Measurements from ENCODE around the gene KNL1.
"Not testable (repeated sequence)": the region's sequence is repeated elsewhere in the genome, so short reads cannot be mapped to it uniquely, and the experiment has no call there.

Gene KNL1, protein sequence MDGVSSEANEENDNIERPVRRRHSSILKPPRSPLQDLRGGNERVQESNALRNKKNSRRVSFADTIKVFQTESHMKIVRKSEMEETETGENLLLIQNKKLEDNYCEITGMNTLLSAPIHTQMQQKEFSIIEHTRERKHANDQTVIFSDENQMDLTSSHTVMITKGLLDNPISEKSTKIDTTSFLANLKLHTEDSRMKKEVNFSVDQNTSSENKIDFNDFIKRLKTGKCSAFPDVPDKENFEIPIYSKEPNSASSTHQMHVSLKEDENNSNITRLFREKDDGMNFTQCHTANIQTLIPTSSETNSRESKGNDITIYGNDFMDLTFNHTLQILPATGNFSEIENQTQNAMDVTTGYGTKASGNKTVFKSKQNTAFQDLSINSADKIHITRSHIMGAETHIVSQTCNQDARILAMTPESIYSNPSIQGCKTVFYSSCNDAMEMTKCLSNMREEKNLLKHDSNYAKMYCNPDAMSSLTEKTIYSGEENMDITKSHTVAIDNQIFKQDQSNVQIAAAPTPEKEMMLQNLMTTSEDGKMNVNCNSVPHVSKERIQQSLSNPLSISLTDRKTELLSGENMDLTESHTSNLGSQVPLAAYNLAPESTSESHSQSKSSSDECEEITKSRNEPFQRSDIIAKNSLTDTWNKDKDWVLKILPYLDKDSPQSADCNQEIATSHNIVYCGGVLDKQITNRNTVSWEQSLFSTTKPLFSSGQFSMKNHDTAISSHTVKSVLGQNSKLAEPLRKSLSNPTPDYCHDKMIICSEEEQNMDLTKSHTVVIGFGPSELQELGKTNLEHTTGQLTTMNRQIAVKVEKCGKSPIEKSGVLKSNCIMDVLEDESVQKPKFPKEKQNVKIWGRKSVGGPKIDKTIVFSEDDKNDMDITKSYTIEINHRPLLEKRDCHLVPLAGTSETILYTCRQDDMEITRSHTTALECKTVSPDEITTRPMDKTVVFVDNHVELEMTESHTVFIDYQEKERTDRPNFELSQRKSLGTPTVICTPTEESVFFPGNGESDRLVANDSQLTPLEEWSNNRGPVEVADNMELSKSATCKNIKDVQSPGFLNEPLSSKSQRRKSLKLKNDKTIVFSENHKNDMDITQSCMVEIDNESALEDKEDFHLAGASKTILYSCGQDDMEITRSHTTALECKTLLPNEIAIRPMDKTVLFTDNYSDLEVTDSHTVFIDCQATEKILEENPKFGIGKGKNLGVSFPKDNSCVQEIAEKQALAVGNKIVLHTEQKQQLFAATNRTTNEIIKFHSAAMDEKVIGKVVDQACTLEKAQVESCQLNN (N-terminal part only)

DNA sequence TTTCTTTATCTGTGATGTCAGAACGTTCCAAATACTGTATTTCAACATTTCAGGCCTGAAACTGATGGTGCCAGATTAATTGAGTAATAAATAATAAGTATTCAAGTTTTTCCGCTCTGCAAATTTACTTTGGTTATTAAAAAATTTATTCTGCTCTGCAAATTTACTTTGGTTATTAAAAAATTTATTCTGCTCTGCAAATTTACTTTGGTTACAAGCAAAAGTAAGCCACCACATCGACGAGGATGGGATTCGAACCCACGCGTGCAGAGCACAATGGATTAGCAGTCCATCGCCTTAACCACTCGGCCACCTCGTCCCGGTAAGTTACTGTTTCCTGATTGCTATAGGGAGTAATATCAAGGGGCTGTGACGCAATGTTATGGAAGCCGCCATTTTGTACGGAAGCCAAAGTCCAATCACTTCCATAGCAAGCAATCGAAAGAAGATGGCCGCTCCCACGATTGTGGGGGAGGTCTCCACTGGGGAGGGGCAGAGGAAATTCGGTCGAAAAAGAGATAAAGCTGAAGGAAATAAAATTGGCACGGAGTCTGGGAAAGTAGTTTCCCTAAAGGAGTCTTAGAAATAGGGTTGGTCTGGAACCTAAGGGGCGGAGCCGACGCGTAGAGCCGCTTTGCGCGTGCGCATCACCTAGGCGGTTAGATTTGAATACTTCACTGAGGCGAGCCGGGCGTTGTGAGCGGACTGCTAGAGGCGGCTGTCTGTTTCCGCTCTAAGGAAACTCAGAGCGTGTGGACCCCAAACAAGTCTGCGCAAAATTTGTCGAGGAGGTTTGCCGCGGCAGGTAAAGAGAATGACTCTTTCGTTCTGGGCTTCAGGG is at the start of gene KNL1:
Gene KNL1, plus strand, starts transcription at position 662 of the 841 bp plus-strand sequence. CDS start 8,683 bp downstream, outside the sequence.
- DNase-seq (ENCODE audit: low spot score) = peak; percentile 91

DNA sequence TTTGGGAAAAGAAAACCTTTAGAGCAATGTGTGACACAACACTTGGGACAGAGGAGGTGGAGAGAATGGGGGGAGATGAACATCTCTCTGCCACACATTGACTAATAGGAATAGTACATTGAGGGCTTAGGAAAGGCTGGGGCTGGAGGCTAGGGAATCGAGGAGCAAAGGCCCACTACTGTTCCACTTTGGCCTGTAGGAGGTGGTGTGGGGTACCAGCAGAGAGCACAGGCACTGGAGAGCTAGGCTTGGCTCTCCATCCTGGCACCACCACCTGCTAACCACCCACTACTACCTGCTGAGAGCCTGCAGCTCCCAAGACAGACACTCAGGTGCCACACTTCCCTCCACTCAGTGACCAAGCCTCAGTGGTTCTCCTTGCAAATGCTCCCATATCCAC is 48.6 kb upstream of the KNL1 start:
- no peak for DNase-seq (ENCODE audit: low spot score)

DNA sequence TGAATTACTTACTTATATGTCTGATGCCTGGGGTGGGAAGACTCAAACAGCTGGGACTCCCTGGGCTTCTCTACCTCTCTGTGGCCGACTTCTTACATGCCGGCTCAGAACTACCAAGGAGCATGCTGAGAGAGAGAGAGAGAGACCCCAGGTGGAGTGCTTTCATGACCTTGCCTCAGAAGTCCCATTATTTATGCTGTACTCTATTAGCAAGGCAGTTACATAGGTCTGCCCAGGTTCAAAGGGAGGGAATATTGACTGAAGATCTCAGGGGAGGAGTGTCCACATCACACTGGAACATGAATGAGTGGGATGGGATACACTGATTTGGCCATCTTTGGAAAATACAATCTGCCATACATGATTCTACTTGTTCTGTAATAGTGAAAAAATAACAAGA is 45.4 kb upstream of the KNL1 start:
- no peak for DNase-seq (ENCODE audit: low spot score)

DNA sequence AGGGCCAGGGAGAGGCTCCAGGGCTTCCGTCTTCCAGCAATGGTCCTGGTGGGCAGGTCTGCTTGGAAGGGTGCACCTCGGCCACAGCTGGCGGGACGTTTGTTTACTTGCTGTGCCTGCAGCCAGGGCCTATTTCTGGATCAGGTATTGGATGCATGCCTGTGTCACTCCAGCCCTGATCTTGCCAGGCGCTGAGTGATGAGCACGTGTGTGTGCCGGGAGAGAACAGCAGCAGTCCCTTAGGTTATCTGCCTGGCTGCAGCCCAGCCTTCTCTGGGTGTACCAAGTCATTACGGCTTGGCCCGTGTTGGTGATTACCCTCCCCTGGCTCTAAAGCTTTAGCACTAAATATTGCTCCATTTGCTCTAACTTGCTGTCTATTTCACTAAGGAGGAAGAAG is 44.2 kb upstream of the KNL1 start:
- no peak for DNase-seq (ENCODE audit: low spot score)

DNA sequence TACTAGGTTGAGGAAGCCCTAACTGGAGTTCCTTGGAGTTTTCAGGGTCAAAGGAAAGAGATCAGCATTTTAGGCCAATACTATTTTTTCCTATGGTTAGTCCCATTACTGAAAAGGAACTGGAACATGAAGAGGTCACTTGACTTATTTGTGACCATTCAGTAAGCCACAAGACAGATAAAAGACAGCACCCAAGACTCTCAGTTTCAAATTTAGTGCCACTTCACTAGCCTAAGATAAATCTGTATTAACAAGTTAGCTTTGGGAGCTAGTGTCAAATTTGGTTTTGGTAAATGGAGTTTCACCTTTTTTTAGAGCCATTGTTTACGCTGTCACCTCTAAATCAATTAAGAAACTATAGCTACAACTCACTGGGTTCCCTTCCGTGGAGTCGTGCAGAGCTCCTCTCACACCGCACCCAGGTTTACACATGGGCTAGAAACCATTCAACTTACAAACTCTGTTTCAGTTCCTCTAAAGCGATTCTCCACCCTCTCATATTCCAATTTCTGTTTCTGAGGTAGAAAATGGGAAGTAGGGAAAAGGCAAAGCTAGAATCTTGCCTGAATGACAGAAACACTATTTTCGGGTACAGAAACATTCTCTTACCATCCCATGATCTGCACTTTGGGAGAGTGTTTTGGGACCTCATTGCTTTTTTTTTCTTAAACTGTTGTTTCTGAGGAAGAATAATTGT is 43.6 kb upstream of the KNL1 start:
- no peak for DNase-seq (ENCODE audit: low spot score)

DNA sequence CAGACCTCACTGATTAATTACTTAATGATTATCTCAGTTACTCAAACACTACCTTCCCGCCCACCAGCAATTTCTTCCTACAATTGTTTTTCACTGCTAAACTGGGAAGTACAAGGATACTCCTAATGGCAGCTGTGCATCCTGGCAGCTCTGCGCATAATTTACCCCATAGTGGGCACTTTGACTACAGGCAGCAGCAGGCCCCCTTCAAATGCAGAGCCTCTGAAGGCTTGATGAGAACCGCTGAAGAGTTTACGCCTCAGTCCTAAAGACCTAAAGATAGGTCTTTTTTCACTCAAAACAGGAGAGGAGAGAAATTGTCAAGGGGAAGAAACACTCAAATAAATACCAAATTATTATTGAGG is 39.9 kb upstream of the KNL1 start:
- DNase-seq (ENCODE audit: low spot score) = no peak

DNA sequence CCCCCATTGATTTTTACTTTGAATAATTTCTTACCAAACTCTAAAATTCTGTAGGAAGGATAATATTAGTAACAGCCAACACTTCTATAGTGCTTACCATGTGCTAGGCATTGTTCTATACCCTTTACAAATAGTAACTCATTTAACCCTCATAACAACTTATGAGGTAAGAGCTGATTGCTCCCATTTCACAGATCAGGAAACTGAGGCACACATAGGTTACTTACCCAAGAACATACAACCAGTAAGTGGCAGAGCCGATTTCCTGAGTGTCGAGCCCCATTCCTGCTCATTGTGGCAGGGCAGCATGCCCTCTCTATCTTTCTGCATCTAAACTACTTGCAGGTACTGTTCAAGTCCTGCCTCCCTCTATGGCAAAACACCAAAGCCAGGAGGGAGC is 38.2 kb upstream of the KNL1 start:
- DNase-seq (ENCODE audit: low spot score) = no peak

DNA sequence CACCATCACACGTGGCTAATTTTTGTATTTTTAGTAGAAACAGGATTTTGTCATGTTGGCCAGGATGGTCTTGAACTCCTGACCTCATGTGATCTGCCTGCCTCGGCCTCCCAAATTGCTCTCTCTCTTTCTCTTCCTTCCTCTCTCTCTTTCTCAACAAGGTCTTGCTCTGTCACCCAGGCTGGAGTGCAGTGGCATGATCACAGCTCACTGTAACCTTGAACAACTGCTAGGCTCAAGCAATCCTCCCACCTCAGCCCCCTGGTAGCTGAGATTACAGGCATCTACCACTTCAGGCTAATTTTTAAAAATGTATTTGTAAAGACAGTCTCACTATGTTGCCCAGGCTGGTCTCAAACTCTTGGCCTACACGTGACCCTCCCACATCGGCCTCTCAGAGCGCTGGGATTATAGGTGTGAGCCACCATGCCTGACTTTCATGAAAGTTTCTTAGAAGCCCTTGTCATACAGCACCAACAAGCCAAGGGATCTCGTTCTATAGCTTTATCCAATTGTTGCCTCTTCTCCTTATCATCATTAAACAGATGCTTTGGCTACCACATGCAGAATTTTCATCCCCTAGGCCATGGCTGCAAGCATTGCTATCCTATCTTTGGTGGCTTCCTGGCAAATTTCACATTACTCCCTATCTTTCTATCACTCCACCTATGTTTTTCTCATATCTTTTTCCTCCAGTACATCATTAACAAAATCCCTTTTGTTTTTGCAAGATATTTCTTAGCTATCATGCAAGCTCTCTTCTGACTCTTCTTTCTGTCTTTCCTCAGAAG is 34.9 kb upstream of the KNL1 start:
- no peak for DNase-seq (ENCODE audit: low spot score)

DNA sequence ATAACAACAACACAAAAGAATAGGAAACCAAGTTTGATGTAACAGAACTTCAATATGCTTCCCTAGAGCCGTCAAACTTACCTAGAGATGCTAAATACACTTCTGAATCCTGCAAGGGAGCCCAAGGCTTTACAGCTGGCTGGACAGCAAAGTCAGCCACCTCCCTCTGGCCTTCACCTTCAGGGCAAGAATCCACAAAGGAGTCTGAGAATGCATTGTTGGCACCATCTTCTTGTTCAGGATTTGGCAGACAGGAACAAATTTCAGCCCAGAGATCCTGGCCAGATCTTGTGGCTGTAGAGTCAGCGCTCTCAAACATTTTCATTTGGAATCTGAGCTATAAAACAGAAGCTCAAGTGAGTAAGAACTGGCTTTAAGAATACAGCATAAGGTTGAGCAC is 31.4 kb upstream of the KNL1 start:
- DNase-seq (ENCODE audit: low spot score) = no peak

DNA sequence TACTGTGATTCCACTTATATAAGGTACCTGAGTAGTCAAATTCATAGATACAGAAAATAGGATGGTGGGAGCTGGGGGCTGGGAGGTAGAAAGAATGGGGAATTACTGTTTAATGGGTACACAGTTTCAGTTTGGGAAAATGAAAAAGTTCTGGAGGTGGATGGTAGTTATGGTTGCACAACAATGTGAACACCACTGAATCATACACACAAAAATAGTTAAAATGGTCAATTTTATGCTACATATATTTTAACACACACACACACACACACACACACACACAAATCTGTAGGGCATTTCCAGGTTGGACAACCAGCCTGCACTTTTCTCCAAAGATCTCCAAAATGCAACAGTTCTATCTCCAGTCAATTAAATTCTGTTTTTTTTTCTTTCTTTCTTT is 30.6 kb upstream of the KNL1 start:
- no peak for DNase-seq (ENCODE audit: low spot score)

DNA sequence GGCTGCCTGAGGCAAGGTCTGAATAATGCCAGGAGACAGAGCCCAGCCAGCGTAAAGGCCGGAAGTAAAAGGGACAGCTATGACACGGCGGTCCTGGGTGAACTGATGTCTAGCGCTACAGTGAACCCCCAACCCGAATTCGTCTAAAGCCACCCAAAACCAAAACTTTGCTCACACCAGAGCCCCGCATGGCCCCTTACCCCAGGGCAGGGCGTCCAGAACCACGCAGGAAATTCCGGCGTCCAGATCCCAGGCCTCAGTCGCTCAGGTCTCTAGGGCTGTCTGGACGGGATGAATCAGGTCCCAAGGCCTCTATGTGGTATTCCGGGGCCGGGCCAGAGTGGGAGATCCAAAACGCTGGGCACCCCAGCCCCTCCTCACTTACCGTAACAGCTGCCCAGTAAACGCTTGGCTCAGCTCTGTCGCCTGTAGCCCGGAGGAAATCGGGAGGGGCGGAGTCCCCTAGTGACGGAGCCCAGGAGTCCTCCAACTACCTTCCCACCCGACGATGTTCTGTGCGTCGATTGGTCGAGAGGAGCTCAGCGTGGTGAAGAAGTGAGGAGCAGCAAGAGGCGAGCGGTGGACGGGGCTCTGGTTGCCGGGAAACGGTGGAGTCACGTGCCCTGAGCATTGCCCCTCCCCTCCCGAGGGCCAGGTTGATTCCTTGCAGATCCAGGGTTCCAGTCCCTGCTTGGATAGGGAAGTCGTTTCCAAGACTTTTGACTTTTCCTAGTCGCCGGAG is 29.3 kb upstream of the KNL1 start, which contains the start of gene CCDC32:
Gene CCDC32, minus strand, starts transcription at position 452 of the 742 bp plus-strand sequence. CDS start 2,027 bp downstream, outside the sequence.
- DNase-seq (ENCODE audit: low spot score) = peak; percentile 99

DNA sequence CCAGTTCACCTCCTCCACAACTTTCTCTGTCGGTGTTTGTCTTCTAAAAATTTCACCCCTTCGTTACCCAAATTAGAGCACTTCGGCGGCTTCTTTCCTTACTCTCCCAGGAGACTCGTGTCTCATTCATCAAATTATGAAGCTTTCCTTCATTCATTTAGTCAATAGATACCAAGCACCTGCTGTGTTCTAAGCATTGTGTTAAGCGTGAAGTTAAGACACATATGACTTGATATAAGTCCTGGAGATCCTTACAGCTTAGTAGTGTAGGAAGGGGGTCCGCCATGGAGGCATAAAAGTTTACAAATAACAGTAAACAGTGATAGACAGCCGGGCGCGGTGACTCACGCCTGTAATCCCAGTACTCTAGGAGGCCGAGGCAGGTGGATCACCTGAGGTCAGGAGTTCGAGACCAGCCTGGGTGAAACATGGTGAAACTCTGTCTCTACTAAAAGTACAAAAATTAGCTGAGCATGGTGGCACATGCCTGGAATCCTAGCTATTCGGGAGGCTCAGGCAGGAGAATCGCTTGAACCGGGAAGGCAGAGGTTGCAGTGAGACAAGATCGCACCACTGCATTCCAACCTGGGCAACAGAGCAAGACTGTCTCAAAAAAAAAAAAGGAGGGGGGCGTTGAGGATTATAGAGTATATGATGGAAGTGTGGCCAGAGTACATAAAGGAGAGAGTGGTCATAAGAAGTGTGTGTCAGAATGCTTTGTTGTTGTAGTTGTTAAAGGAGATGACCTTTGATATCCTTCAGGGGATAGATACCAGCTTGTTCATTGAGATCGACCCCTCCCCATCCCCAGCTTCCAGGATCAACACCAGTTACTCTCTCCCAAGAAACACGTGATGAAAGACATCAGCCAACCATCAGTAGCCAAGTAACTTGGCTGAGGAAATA is 28.5 kb upstream of the KNL1 start:
- DNase-seq (ENCODE audit: low spot score) = no peak

DNA sequence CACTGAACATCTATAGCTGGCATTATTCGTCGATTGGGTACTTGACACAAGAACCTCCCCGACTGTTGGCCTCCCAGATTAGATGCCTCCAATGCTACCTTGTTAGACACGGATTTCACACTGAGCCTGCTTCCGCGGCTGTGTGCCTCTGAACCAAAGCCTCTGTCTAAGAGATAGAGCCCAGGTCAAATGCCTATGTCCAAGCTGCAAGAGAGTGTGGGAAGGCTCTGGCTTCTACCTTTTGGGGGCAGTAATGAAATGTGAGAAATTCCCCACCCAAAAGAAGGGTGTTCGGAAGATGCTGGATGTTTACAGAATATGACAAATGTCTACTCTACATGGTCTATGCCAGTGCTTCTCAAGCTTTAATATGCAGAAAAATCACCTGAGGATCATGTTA is 26.9 kb upstream of the KNL1 start:
- no peak for DNase-seq (ENCODE audit: low spot score)

DNA sequence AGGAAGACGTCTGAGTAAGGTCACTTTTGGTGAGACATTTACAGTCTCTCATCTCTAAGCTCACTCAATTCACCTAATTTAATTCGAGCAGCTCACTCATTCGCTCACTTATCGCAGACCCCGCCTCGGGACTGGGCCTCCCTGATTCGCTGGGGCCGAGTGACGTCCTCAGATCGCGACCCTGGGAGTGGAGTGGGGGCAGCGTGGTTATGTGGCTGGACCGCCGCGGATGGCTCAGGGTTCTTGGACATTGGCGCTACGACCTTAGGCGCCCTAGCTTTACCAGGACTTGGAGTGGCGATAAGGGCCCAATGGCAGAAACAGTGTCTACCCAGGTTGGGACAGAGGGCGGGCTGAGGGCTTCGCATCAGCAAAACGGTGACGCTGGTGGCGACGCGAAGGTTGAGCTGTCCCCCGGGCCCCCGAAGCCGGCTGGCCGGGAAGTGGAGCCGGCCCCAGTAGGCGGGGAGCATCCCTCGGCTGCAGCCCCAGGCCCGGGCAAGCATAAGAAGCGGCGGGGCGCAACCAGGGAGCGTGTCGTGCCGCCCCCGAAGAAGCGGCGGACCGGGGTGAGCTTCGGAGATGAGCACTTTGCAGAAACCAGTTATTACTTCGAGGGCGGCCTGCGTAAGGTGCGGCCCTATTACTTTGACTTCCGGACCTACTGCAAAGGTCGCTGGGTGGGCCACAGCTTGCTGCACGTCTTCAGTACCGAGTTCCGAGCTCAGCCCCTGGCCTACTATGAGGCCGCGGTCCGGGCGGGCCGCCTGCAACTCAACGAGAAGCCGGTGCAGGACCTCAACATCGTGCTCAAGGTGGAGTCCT is 24.7 kb upstream of the KNL1 start, which contains the start of gene RPUSD2:
Gene RPUSD2, plus strand, starts transcription at position 171 of the 825 bp plus-strand sequence. Its CDS starts 39 bp downstream, at position 210.
- DNase-seq (ENCODE audit: low spot score) = peak; percentile 97

DNA sequence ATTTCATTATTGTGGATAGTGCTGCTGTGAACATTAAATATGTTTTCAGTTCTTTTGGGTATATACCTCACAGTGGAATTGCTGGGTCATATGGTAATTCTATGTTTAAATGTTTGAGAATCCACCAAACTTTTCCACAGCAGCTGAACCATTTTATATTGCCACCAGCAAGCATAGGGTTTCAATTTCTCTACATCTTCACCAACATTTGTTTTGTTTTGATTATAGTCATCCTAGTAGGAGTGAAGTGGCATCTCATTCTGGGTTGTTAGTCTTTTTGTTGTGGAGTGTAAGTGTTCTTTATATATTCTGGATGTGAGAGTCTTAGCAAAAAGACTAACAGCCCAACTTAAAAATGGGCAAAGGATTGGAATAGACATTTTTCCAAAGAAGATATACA is 18.9 kb upstream of the KNL1 start:
- DNase-seq (ENCODE audit: low spot score) = no peak

DNA sequence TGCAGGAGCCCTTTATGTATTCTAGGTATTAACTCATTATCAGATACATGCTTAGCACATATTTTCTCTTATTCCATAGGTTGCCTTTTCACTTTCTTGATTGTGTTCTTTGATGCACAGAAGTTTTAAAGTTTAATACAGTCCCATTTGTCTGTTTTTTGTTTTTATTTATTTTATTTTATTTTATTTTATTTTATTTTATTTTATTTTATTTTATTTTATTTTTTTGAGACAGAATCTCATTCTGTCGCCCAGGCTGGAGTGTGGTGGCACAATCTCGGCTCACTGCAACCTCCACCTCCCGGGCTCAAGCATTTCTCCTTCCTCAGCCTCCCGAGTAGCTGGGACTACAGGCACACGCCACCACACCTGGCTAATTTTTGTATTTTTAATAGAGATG is 17.1 kb upstream of the KNL1 start:
- DNase-seq (ENCODE audit: low spot score) = not testable (repeated sequence)

DNA sequence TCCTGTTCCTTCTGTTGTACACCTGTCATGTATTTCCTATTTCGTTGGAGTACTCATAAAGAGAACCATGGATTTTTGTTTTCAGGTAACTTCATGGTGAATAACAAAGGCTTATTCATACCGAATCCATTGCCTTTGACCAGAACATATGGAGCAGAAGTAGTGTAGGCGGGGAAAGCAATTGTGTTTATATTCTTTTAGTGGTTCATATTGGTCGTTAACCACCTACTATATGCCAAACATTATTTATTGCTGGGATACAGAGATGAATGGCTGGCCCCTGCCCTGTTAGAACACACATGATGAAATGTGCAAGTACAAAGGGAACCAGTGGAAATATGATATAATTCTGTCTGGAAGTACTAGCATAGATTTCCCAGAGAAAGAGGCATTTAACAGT is 15.2 kb upstream of the KNL1 start:
- DNase-seq (ENCODE audit: low spot score) = no peak

Data from GM03348 (cell line).